PFSK-1 (cell line): ENCODE data around the gene KCNIP4.

Experiments
- POLR2AphosphoS5 ChIP-seq: IDR thresholded peaks from 2 replicates; pipeline ENCODE4 v1.6.1; 2012; ENCODE audit warnings: low read depth, mild to moderate bottlenecking, control low read depth, low read length, moderate library complexity
- SIN3A ChIP-seq: IDR thresholded peaks from 2 replicates; pipeline ENCODE4 v1.6.1; 2012; ENCODE audit warnings: mild to moderate bottlenecking, low read length, moderate library complexity, borderline replicate concordance; ENCODE audit not compliant: insufficient read depth

- TF ChIP-seq SIN3A = no peak
- TF ChIP-seq POLR2AphosphoS5 = no peak
These were observed 528.4 kb downstream of the KCNIP4 start for GRCh38 chr4:21420166-21420565.
